HEK293 (cell line): ENCODE measurements around the gene RGL2.
A peak's percentile ranks its signal among the peaks of the same experiment; 100 is the strongest.
"Not testable (repeated sequence)": the region's sequence is repeated elsewhere in the genome, so short reads cannot be mapped to it uniquely, and the experiment has no call there.

Source experiments
- CTCF ChIA-PET: fragments of 350-600 bp; formaldehyde crosslinking; extraction: SDS; loops from one replicate; lab custom pipeline; 2021; ENCODE audit warnings: antibody characterized with exemption; lab: Yijun Ruan, JAX
- POLR2A ChIA-PET: fragments of 300-600 bp; formaldehyde crosslinking; extraction: SDS; loops from one replicate; lab custom pipeline; 2020; ENCODE audit warnings: antibody characterized with exemption, inconsistent platforms; lab: Yijun Ruan, JAX
- H3K27ac ChIP-seq: fragments of 200-500 bp; sonication (Bioruptor generic); 2 replicates; pipeline ENCODE4 v1.5.1; 2014; ENCODE audit warnings: low read depth, low read length, control low read depth, inconsistent platforms; ENCODE audit errors: extremely low read depth
- H3K36me3 ChIP-seq, 2 experiments: fragments of 200-500 bp in 1 of 2; sonication (Bioruptor generic) in 1 of 2; 1 replicate in 1 of 2; 2 replicates in 1 of 2; pipeline ENCODE4 v1.5.1; 2014 to 2017; ENCODE audit warnings: inconsistent platforms in 2 of 2, low read length in 2 of 2; ENCODE audit not compliant: control insufficient read depth in 2 of 2, insufficient read depth in 1 of 2
- H3K4me1 ChIP-seq: fragments of 200-500 bp; sonication (Bioruptor generic); 2 replicates; pipeline ENCODE4 v1.5.1; 2014; ENCODE audit warnings: mild to moderate bottlenecking, low read length, inconsistent platforms; ENCODE audit not compliant: control insufficient read depth, insufficient read depth
- H3K4me3 ChIP-seq: 2 replicates; pipeline ENCODE4 v1.5.1; 2011; ENCODE audit warnings: low read depth, mild to moderate bottlenecking, control low read depth, low read length, moderate library complexity
- H3K9me3 ChIP-seq: fragments of 200-500 bp; sonication (Bioruptor generic); 2 replicates; pipeline ENCODE4 v1.5.1; 2014; ENCODE audit warnings: low read depth, low read length, inconsistent platforms; ENCODE audit not compliant: control insufficient read depth, insufficient read depth
- EGR2 ChIP-seq: fragments of 450-650 bp; formaldehyde crosslinking; IDR thresholded peaks from 2 replicates; pipeline ENCODE4 v1.5.1; 2016; ENCODE audit warnings: low read depth, missing biosample characterization, missing genetic modification characterization
- GLIS2 ChIP-seq: fragments of 450-650 bp; formaldehyde crosslinking; IDR thresholded peaks from 2 replicates; pipeline ENCODE4 v1.5.1; 2016; ENCODE audit warnings: missing biosample characterization, missing genetic modification characterization
- HOXD13 ChIP-seq: sonication (generic); formaldehyde crosslinking; IDR thresholded peaks from 2 replicates; pipeline ENCODE4 v1.8.0; 2022; ENCODE audit warnings: missing genetic modification reagents, borderline replicate concordance
- KLF1 ChIP-seq: fragments of 450-650 bp; formaldehyde crosslinking; IDR thresholded peaks from 2 replicates; pipeline ENCODE4 v1.5.1; 2016; ENCODE audit warnings: missing biosample characterization, missing genetic modification characterization
- KLF16 ChIP-seq: fragments of 450-650 bp; formaldehyde crosslinking; IDR thresholded peaks from 2 replicates; pipeline ENCODE4 v1.5.1; 2017; ENCODE audit warnings: missing biosample characterization, missing genetic modification characterization
- SP2 ChIP-seq: fragments of 450-650 bp; formaldehyde crosslinking; IDR thresholded peaks from 2 replicates; pipeline ENCODE4 v1.5.1; 2016; ENCODE audit warnings: missing biosample characterization, missing genetic modification characterization
- TRIM28 ChIP-seq: IDR thresholded peaks from 2 replicates; pipeline ENCODE4 v1.6.1; 2011; ENCODE audit warnings: low read length, control low read depth, borderline replicate concordance
- ZFHX2 ChIP-seq: fragments of 450-650 bp; formaldehyde crosslinking; conservative IDR thresholded peaks from 2 replicates; pipeline ENCODE4 v1.5.1; 2016; ENCODE audit warnings: missing biosample characterization, missing genetic modification characterization
- ZFP41 ChIP-seq: fragments of 450-650 bp; formaldehyde crosslinking; IDR thresholded peaks from 2 replicates; pipeline ENCODE4 v1.5.1; 2016; ENCODE audit warnings: missing biosample characterization, missing genetic modification characterization, borderline replicate concordance
- ZNF146 ChIP-seq: fragments of 450-650 bp; formaldehyde crosslinking; IDR thresholded peaks from 2 replicates; pipeline ENCODE4 v1.5.1; 2016; ENCODE audit warnings: missing biosample characterization, missing genetic modification characterization
- ZNF18 ChIP-seq: fragments of 450-650 bp; formaldehyde crosslinking; IDR thresholded peaks from 2 replicates; pipeline ENCODE4 v1.5.1; 2016; ENCODE audit warnings: missing biosample characterization, missing genetic modification characterization
- ZNF660 ChIP-seq: fragments of 450-650 bp; IDR thresholded peaks from 2 replicates; pipeline ENCODE4 v1.5.1; 2018; ENCODE audit warnings: missing biosample characterization, mild to moderate bottlenecking, missing genetic modification characterization
- ZNF768 ChIP-seq: fragments of 450-650 bp; formaldehyde crosslinking; IDR thresholded peaks from 2 replicates; pipeline ENCODE4 v1.5.1; 2018; ENCODE audit warnings: missing biosample characterization, mild to moderate bottlenecking, missing genetic modification characterization
- ZNF830 ChIP-seq: fragments of 450-650 bp; IDR thresholded peaks from 2 replicates; pipeline ENCODE4 v1.5.0; 2018; ENCODE audit warnings: missing biosample characterization, missing genetic modification characterization, low read depth, mild to moderate bottlenecking, moderate library complexity

The RGL2 gene

GRCh38 chr6:33271117-33271467 is 27.6 kb downstream of the RGL2 start:
- Histone ChIP-seq H3K36me3 (peaks cover 31 to 79% of the 10 kb centered on the region in 2 experiments), H3K4me3 (peak overlapping the region; percentile 76), H3K4me1 (peaks cover 22% of the 10 kb centered on the region), H3K9me3 (no peaks in the 10 kb centered on the region), H3K27ac (peak overlapping the region; percentile 99)
- CTCF ChIA-PET: interaction anchor here (0.5 to 2.8 kb wide), 12 partner anchors 10 to 286 kb away, joined by 3 to 14 read pairs (median 4); partner anchors contain the start of genes PFDN6 and WDR46
- POLR2A ChIA-PET: interaction anchor here (1.1 to 3.1 kb wide), 21 partner anchors 8 to 300 kb away, joined by 5 to 65 read pairs (median 11); partner anchors contain the start of genes CUTA, HSD17B8, PFDN6 and PHF1
- TF ChIP-seq ZNF18 (0 out of 2 replicates have a peak, but pooled peaks have one; percentile 20), ZNF660 (tag by site-specific recombination) (no peak), ZNF830 (tag by site-specific recombination) (no peak), SP2 (tag by site-specific recombination) (no peak), ZNF768 (tag by site-specific recombination) (peak; percentile 93), ZFP41 (tag by site-specific recombination) (no peak), GLIS2 (tag by site-specific recombination) (no peak), KLF1 (no peak)
- TF ChIP-seq, all 188 proteins: peak for 2

GRCh38 chr6:33264015-33264414 is 34.7 kb downstream of the RGL2 start:
- TF ChIP-seq EGR2 (tag by site-specific recombination) (peak; percentile 92), ZFHX2 (tag by site-specific recombination) (peak; percentile 77), HOXD13 (CRISPR knock-in tag) (no peak)
- peaks cover 33 to 88% of the 10 kb centered on the region in 2 experiments for H3K36me3 ChIP-seq
- H3K27ac ChIP-seq: no peak overlapping the region
- ChIA-PET POLR2A (interaction anchor here (0.6 to 3.6 kb wide), 3 partner anchors 8 to 292 kb away, joined by 3 to 18 read pairs (median 12); partner anchors contain the start of genes RPS18 and VPS52), CTCF (interaction anchor here (2.3 kb wide), 1 partner anchor 15 kb away, joined by 10 read pairs; no protein-coding TSS in a partner anchor)
- H3K4me3 ChIP-seq: no peak overlapping the region
- H3K4me1 ChIP-seq: no peaks in the 10 kb centered on the region
- H3K9me3 ChIP-seq: no peaks in the 10 kb centered on the region

GRCh38 chr6:33262490-33262889 is 36.3 kb downstream of the RGL2 start:
- H3K4me1 ChIP-seq, H3K9me3 ChIP-seq, H3K27ac ChIP-seq, H3K4me3 ChIP-seq: not testable (repeated sequence)
- peaks cover 41 to 82% of the 10 kb centered on the region in 2 experiments; a peak in 2 of 3 replicates for H3K36me3 ChIP-seq
- CTCF ChIA-PET: interaction anchor here (0.6 to 2.3 kb wide), 3 partner anchors 13 to 29 kb away, joined by 3 to 10 read pairs (median 9); partner anchors contain the start of gene B3GALT4
- peak; percentile 94 for TF ChIP-seq ZNF146 (tag by site-specific recombination)
- POLR2A ChIA-PET: interaction anchor here (0.7 to 3.6 kb wide), 3 partner anchors 9 to 30 kb away, joined by 3 to 18 read pairs (median 12); partner anchors contain the start of genes RPS18 and VPS52

- no peak overlapping the region for H3K27ac ChIP-seq
- no peak overlapping the region for H3K4me3 ChIP-seq
- peaks cover 44 to 55% of the 10 kb centered on the region in 2 experiments; a peak in 2 of 3 replicates for H3K36me3 ChIP-seq
- CTCF ChIA-PET: no interaction called here
- TF ChIP-seq KLF16 (tag by site-specific recombination) (no peak), TRIM28 (no peak)
- H3K4me1 ChIP-seq: no peaks in the 10 kb centered on the region
- no peaks in the 10 kb centered on the region for H3K9me3 ChIP-seq
- POLR2A ChIA-PET: interaction anchor here (0.6 to 1.2 kb wide), 3 partner anchors 13 to 51 kb away, joined by 3 to 6 read pairs (median 5); partner anchors contain the start of genes RING1, RPS18 and VPS52
Measured at GRCh38 chr6:33259032-33259431, 39.7 kb downstream of the RGL2 start.
